CD8-positive, alpha-beta memory T cell (primary cell): Measurements from ENCODE around the gene TNFRSF25. TPM values are rescaled to one million over a fixed set of nuclear protein-coding genes. Genes with fewer than 3 reads are reported as not detected.
"Not testable (repeated sequence)": the region's sequence is repeated elsewhere in the genome, so short reads cannot be mapped to it uniquely, and the experiment has no call there.

Source experiments
- CTCF ChIA-PET: fragments of 350-600 bp; sonication (Branson Sonifier 250); formaldehyde crosslinking; loops from one replicate; lab custom pipeline; 2021; ENCODE audit warnings: antibody characterized with exemption; lab: Charles Lee
- POLR2A ChIA-PET: fragments of 350-600 bp; sonication (Branson Sonifier 250); formaldehyde crosslinking; loops from one replicate; lab custom pipeline; 2021; ENCODE audit warnings: antibody characterized with exemption; lab: Charles Lee
- DNase-seq, 5 donors: peaks; one replicate each; pipeline versions ENCODE4 v3.0.0 to v3.0.0-alpha.2; 2020 to 2022; ENCODE audit warnings: mixed read lengths in 1 of 5
- H3K27ac ChIP-seq: one replicate; pipeline ENCODE4 v1.7.0; 2013; ENCODE audit warnings: low read depth, mild to moderate bottlenecking, low read length, moderate library complexity
- H3K27me3 ChIP-seq: 2 replicates; pipeline ENCODE4 v1.7.0; 2013; ENCODE audit warnings: low read length, mild to moderate bottlenecking; ENCODE audit not compliant: insufficient read depth, poor library complexity, severe bottlenecking
- H3K36me3 ChIP-seq: 2 replicates; pipeline ENCODE4 v1.7.0; 2013; ENCODE audit warnings: mild to moderate bottlenecking, low read length, moderate library complexity; ENCODE audit not compliant: insufficient read depth
- H3K4me1 ChIP-seq: 2 replicates; pipeline ENCODE4 v1.7.0; 2013; ENCODE audit warnings: mild to moderate bottlenecking, low read length, moderate library complexity; ENCODE audit not compliant: insufficient read depth
- H3K4me3 ChIP-seq: 2 replicates; pipeline ENCODE4 v1.7.0; 2013; ENCODE audit warnings: mild to moderate bottlenecking, low read length
- H3K9me3 ChIP-seq: 2 replicates; pipeline ENCODE4 v1.7.0; 2013; ENCODE audit warnings: mild to moderate bottlenecking, low read length
- H3K27ac Mint-ChIP-seq, 8 donors: one replicate each; pipeline ENCODE4 v1.8.0; 2020 to 2021; ENCODE audit warnings: mixed read lengths in 8 of 8, mild to moderate bottlenecking in 6 of 8, inconsistent platforms in 3 of 8, moderate library complexity in 3 of 8
- H3K27me3 Mint-ChIP-seq, 2 donors: one replicate each; pipeline ENCODE4 v1.8.0; 2020 to 2021; ENCODE audit warnings: mixed read lengths in 2 of 2, mild to moderate bottlenecking in 1 of 2, moderate library complexity in 1 of 2
- H3K36me3 Mint-ChIP-seq, 3 donors: one replicate each; pipeline ENCODE4 v1.8.0; 2020 to 2021; ENCODE audit warnings: mixed read lengths in 3 of 3, inconsistent platforms in 1 of 3, mild to moderate bottlenecking in 1 of 3
- H3K4me1 Mint-ChIP-seq, 3 donors: one replicate each; pipeline ENCODE4 v1.8.0; 2020 to 2021; ENCODE audit warnings: mixed read lengths in 3 of 3, inconsistent platforms in 1 of 3, mild to moderate bottlenecking in 1 of 3
- H3K4me3 Mint-ChIP-seq, 7 donors: one replicate each; pipeline ENCODE4 v1.8.0; 2020 to 2021; ENCODE audit warnings: mixed read lengths in 7 of 7, mild to moderate bottlenecking in 6 of 7, moderate library complexity in 4 of 7, inconsistent platforms in 2 of 7
- H3K9me3 Mint-ChIP-seq, 5 donors: one replicate each; pipeline ENCODE4 v1.8.0; 2020 to 2022; ENCODE audit warnings: mixed read lengths in 5 of 5, mild to moderate bottlenecking in 3 of 5, moderate library complexity in 2 of 5, inconsistent platforms in 1 of 5
- polyA plus RNA-seq: library from polyadenylated mRNA; unstranded; fragments of 300-500 nt; fragmentation: Illumina TruSeq; gene quantifications from one replicate; pipeline ENCODE4 v1.2.3, GENCODE V29; 2021
- total RNA-seq, 2 experiments: library from RNA; stranded (reverse); gene quantifications; one replicate each; pipeline ENCODE4 v1.2.3, GENCODE V29; 2021

TNFRSF25 gene
- total and polyA plus RNA-seq, 3 experiments from 2014 or later: 30.0 to 100 (median 90.8) TPM

DNA sequence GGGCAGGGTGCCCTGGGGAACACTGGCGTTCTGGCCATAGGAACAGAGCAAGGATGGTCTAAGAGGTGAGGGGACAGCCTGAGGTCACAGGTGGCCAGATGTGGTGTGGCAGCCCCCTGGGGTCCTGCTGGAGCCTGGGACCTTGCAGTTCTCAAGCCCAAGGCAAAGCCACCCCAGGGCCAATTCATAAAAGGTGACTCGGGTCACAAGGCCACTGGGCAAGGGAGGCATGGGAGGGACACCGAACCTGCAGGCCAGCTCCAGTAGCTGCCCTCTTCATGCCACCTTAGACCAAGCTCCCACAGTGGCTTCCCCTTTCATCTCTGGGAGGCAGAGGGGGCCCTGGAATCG, 19.3 kb downstream of the TNFRSF25 start:
- H3K36me3 ChIP-seq: no peaks in the 10 kb centered on the region
- H3K36me3 Mint-ChIP-seq: peaks cover 0 to 4% (median 0%) of the 10 kb centered on the region in 3 donors
- ChIA-PET CTCF (interaction anchor here (1.4 to 2.6 kb wide), 6 partner anchors 8 to 44 kb away, joined by 3 to 8 read pairs (median 4); no protein-coding TSS in a partner anchor), POLR2A (interaction anchor here (0.6 kb wide), 1 partner anchor 40 kb away, joined by 3 read pairs; no protein-coding TSS in a partner anchor)
- H3K4me1 Mint-ChIP-seq: peaks cover 0 to 27% (median 14%) of the 10 kb centered on the region in 3 donors
- H3K4me3 ChIP-seq: no peak overlapping the region
- H3K9me3 ChIP-seq: no peaks in the 10 kb centered on the region
- H3K27me3 ChIP-seq: peaks cover 29% of the 10 kb centered on the region
- DNase-seq: no peak
- peaks cover 38 to 50% of the 10 kb centered on the region in 2 donors for H3K27me3 Mint-ChIP-seq
- H3K27ac Mint-ChIP-seq: no peak overlapping the region
- peaks cover 13% of the 10 kb centered on the region for H3K4me1 ChIP-seq
- peak overlapping the region in 3 of 7 donors; percentile 12 to 81 (median 61) for H3K4me3 Mint-ChIP-seq
- no peaks in the 10 kb centered on the region for H3K9me3 Mint-ChIP-seq
- no peak overlapping the region for H3K27ac ChIP-seq

DNA sequence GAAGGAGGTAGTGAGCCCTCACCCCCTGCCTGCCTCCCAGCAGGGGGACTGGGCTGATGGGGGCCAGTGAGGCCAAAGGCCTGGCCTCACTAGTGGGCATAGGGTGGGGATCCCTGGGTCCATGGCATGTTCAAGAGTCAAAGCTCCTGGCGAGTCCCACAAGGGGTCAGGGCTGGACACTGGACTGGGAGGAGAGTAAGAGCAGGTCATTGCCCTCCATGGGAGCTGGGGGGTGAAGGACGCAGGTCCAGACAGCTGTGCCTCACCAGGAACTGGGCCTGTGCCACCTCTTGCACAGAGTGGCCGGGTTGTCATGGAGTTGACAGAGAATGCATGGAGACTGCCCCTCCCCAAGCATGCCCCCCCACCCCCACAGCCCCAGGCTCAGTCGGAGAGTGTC, 20.0 kb downstream of the TNFRSF25 start:
- H3K36me3 Mint-ChIP-seq, H3K9me3 Mint-ChIP-seq, H3K27ac Mint-ChIP-seq, H3K9me3 ChIP-seq, H3K27ac ChIP-seq, DNase-seq, H3K36me3 ChIP-seq, H3K4me3 Mint-ChIP-seq, H3K4me3 ChIP-seq, POLR2A ChIA-PET: not testable (repeated sequence)
- peaks cover 40 to 53% of the 10 kb centered on the region in 2 donors for H3K27me3 Mint-ChIP-seq
- H3K4me1 ChIP-seq: peaks cover 13% of the 10 kb centered on the region
- CTCF ChIA-PET: interaction anchor here (1.4 to 1.6 kb wide), 5 partner anchors 8 to 44 kb away, joined by 3 to 7 read pairs (median 4); no protein-coding TSS in a partner anchor
- peaks cover 0 to 27% (median 16%) of the 10 kb centered on the region in 3 donors for H3K4me1 Mint-ChIP-seq
- peaks cover 24% of the 10 kb centered on the region for H3K27me3 ChIP-seq

DNA sequence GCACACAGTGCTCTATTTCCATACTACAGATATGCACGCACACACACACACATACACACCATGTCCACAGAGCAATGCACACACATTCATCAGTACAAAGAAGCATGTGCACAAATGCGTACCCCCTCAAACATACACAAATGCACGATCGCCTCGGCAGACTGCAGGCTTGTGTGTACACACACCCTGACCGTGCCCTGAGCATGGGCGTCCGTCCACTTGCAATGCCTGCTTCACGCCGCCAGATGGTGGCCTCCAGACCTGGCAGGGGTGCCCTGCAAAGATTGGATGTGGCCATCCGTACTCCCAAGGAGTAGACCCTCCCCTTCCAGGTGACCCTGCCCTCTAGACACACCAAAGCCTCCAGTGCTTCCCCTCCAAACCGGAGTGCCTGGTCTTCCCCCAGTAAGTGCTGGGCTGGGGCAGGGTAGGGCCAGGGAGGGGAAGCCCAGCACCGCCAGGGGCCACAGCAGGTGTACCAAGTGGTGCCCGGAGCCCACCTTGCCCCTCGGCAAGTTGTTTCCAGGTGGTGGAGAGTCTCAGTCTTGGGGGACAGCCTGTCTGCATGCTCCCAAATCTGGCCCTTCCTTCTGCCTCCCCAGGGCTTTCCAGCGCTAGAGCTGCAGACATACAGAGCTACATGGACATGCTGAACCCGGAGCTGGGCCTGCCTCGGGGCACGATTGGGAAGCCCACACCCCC, 20.8 kb downstream of the TNFRSF25 start:
- H3K9me3 ChIP-seq: no peaks in the 10 kb centered on the region
- no peaks in the 10 kb centered on the region for H3K36me3 ChIP-seq
- Mint-ChIP-seq H3K36me3 (peaks cover 0 to 4% (median 0%) of the 10 kb centered on the region in 3 donors), H3K4me1 (peaks cover 0 to 27% (median 17%) of the 10 kb centered on the region in 3 donors), H3K4me3 (peak overlapping the region in 3 of 7 donors; percentile 3 to 28 (median 9)), H3K27me3 (peaks cover 38 to 47% of the 10 kb centered on the region in 2 donors), H3K27ac (peak overlapping the region in 1 of 8 donors; percentile 7), H3K9me3 (no peaks in the 10 kb centered on the region)
- ChIA-PET CTCF (interaction anchor here (1.4 to 1.6 kb wide), 3 partner anchors 9 to 45 kb away, joined by 3 to 5 read pairs (median 4); no protein-coding TSS in a partner anchor), POLR2A (no interaction called here)
- H3K27ac ChIP-seq: no peak overlapping the region
- H3K4me3 ChIP-seq: no peak overlapping the region
- H3K4me1 ChIP-seq: peaks cover 13% of the 10 kb centered on the region
- peaks cover 20% of the 10 kb centered on the region for H3K27me3 ChIP-seq
- DNase-seq: peak in 1 of 5 donors; percentile 66

DNA sequence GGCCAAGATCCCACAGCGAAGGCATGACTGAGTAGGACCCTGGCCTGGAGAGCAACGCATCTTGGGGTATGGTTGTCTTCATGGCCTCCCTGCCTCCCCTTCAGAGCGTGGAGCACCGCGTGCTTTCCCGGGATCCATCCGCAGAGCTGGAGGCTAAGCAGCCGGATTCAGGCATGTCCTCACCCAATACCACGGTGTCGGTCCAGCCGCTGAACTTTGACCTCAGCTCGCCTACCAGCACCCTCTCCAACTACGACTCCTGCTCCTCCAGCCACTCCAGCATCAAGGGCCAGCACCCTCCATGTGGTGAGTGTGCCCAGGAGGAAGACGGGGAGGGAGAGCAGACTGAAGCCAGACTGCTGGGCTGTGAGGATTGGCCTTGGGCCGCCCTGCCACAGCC, 21.6 kb downstream of the TNFRSF25 start:
- peaks cover 19% of the 10 kb centered on the region for H3K27me3 ChIP-seq
- DNase-seq: no peak
- H3K4me1 ChIP-seq: peaks cover 11% of the 10 kb centered on the region
- H3K36me3 ChIP-seq: no peaks in the 10 kb centered on the region
- peaks cover 36 to 45% of the 10 kb centered on the region in 2 donors for H3K27me3 Mint-ChIP-seq
- H3K9me3 Mint-ChIP-seq: no peaks in the 10 kb centered on the region
- H3K36me3 Mint-ChIP-seq: peaks cover 0 to 4% (median 0%) of the 10 kb centered on the region in 3 donors
- H3K4me3 Mint-ChIP-seq: no peak overlapping the region
- H3K27ac ChIP-seq: no peak overlapping the region
- POLR2A ChIA-PET: no interaction called here
- CTCF ChIA-PET: interaction anchor here (0.8 kb wide), 1 partner anchor 10 kb away, joined by 4 read pairs; no protein-coding TSS in a partner anchor
- peaks cover 2 to 26% (median 15%) of the 10 kb centered on the region in 3 donors for H3K4me1 Mint-ChIP-seq
- peak overlapping the region in 1 of 8 donors; percentile 42 for H3K27ac Mint-ChIP-seq
- H3K4me3 ChIP-seq: no peak overlapping the region
- no peaks in the 10 kb centered on the region for H3K9me3 ChIP-seq

DNA sequence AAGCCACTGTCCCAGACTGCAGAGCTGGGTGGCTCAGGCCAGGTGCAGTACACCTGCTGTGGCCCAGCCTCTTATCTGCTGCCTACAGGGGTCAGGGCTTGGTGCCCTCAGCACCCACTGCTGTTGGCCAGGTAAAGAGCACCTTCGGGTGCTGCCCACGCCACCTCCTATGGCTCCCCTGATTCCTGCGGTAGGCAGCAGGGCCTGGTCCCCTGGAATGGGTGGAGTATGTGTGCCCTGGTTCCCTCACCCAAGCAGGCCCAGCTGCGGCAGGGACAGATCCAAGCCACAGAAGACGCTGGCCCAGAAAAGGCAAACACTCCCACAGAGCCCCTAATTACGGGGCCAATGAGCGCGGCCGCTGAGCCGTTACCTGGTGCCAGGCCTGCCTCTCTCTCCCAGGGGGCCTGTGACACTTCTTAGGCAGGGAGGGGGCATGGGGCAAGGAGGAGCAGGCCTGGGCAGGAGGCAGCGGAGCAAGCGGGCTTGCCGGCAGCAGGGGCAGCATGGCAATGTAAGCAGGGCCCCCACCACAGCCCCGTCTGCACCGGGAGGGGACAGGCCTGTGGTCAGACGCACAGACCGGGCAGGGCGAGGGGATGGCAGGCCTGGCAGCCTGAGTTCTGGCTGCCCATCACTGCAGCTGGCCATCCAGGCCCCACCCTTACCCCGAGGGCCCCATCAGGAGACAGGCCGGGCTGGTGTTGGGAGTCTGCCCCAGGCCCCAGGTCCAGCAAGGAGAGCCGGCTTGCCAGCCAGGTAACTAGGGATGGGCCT, 22.4 kb downstream of the TNFRSF25 start:
- peaks cover 0 to 4% (median 0%) of the 10 kb centered on the region in 3 donors for H3K36me3 Mint-ChIP-seq
- no peaks in the 10 kb centered on the region for H3K9me3 ChIP-seq
- peaks cover 7% of the 10 kb centered on the region for H3K4me1 ChIP-seq
- H3K27me3 Mint-ChIP-seq: peaks cover 39 to 43% of the 10 kb centered on the region in 2 donors
- H3K27ac ChIP-seq: no peak overlapping the region
- H3K27ac Mint-ChIP-seq: no peak overlapping the region
- no peak overlapping the region for H3K4me3 Mint-ChIP-seq
- H3K9me3 Mint-ChIP-seq: no peaks in the 10 kb centered on the region
- no peaks in the 10 kb centered on the region for H3K36me3 ChIP-seq
- H3K4me1 Mint-ChIP-seq: peaks cover 5 to 23% (median 12%) of the 10 kb centered on the region in 3 donors
- H3K4me3 ChIP-seq: no peak overlapping the region
- POLR2A ChIA-PET: no interaction called here
- H3K27me3 ChIP-seq: peaks cover 16% of the 10 kb centered on the region
- CTCF ChIA-PET: interaction anchor here (0.8 to 10.6 kb wide), 5 partner anchors 10 to 34 kb away, joined by 4 to 92 read pairs (median 9); partner anchors contain the start of gene HES2
- no peak for DNase-seq

DNA sequence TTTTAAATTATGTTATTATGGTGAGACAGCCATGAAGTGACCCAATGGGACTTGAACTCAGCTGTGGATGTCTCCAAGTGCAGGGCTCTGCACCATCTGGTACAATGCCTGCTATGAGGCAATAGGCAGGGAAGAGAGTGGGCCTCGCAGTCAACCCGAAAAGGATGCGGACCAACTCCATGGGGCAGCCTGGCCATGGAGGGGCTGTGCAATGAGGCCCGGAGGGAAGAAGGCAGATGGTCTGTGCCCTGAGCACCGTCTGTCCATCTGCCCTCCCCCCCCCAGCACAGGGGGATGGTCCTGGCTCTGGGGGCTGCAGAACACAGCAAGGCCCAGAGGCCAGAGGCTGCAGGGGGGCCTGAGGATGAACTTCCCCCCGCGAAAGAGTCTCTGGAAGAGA, 24.4 kb downstream of the TNFRSF25 start:
- Histone ChIP-seq H3K4me1 (peaks cover 3% of the 10 kb centered on the region), H3K27me3 (peaks cover 15% of the 10 kb centered on the region), H3K27ac (no peak overlapping the region), H3K4me3 (no peak overlapping the region), H3K36me3 (no peaks in the 10 kb centered on the region), H3K9me3 (no peaks in the 10 kb centered on the region)
- Mint-ChIP-seq H3K27me3 (peaks cover 39 to 46% of the 10 kb centered on the region in 2 donors), H3K9me3 (no peaks in the 10 kb centered on the region), H3K36me3 (peaks cover 0 to 4% (median 0%) of the 10 kb centered on the region in 3 donors), H3K4me3 (peak overlapping the region in 1 of 7 donors; percentile 88), H3K4me1 (peaks cover 10 to 19% (median 13%) of the 10 kb centered on the region in 3 donors), H3K27ac (peak overlapping the region in 1 of 8 donors; percentile 32)
- ChIA-PET POLR2A (no interaction called here), CTCF (interaction anchor here (0.8 to 10.6 kb wide), 10 partner anchors 10 to 205 kb away, joined by 3 to 92 read pairs (median 6); partner anchors contain the start of gene HES2)
- DNase-seq: no peak

DNA sequence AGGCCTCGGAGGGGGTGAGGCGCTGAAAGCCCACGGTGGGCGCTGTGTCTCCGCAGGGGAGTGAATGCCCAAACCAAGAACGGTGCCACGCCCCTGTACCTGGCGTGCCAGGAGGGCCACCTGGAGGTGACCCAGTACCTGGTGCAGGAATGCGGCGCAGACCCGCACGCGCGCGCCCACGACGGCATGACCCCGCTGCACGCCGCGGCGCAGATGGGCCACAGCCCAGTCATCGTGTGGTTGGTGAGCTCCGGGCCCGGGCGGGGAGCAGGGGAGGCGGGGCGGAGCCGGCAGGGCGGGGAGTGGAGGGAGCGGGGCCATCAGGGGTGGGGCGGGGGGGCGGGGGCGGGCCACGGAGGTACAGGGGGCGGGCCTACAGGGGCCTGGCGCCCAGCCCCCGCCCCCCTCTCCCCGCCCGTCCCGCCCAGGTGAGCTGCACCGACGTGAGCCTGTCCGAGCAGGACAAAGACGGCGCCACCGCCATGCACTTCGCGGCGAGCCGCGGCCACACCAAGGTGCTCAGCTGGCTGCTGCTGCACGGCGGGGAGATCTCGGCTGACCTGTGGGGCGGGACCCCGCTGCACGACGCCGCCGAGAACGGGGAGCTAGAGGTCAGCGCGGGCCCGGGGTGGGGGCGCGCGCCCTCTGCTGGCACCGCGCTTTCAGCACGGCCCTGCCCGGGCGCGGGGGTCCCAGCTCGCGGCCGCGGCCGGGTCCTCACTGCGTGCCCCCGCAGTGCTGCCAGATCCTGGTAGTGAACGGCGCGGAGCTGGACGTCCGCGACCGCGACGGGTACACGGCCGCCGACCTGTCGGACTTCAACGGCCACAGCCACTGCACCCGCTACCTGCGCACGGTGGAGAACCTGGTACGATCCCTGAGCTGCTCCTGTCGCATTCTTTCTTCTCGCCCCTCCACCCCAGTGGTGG, 25.5 kb downstream of the TNFRSF25 start:
- H3K9me3 ChIP-seq: no peaks in the 10 kb centered on the region
- POLR2A ChIA-PET: no interaction called here
- Mint-ChIP-seq H3K36me3 (peaks cover 0 to 4% (median 0%) of the 10 kb centered on the region in 3 donors), H3K4me1 (peaks cover 10 to 16% (median 13%) of the 10 kb centered on the region in 3 donors), H3K4me3 (peak overlapping the region in 5 of 7 donors; percentile 37 to 88 (median 44)), H3K27ac (peak overlapping the region in 1 of 8 donors; percentile 50), H3K9me3 (no peaks in the 10 kb centered on the region), H3K27me3 (peaks cover 32 to 38% of the 10 kb centered on the region in 2 donors)
- H3K4me3 ChIP-seq: no peak overlapping the region
- no peaks in the 10 kb centered on the region for H3K36me3 ChIP-seq
- no peaks in the 10 kb centered on the region for H3K4me1 ChIP-seq
- CTCF ChIA-PET: interaction anchor here (0.8 to 10.6 kb wide), 14 partner anchors 8 to 206 kb away, joined by 3 to 92 read pairs (median 7); partner anchors contain the start of gene HES2
- DNase-seq: peak; percentile 55 to 81 (median 72)
- peaks cover 10% of the 10 kb centered on the region for H3K27me3 ChIP-seq
- H3K27ac ChIP-seq: no peak overlapping the region
